ENCODE results near the gene DUSP2.
"Not testable (repeated sequence)": the region's sequence is repeated elsewhere in the genome, so short reads cannot be mapped to it uniquely, and the experiment has no call there.

The DUSP2 gene

GRCh38 chr2:96146881-96147592, 1.8 kb upstream of the DUSP2 start:
- DNase-seq = no peak

GRCh38 chr2:96146153-96146880, 1.1 kb upstream of the DUSP2 start:
- DNase-seq = no peak

GRCh38 chr2:96145848-96146152, 560 bp upstream of the DUSP2 start:
- DNase-seq = no peak

GRCh38 chr2:96144481-96145035, 682 bp downstream of the DUSP2 start:
- no peak for DNase-seq

- no peak for DNase-seq
Measured at GRCh38 chr2:96143848-96144480, 1.3 kb downstream of the DUSP2 start.

- DNase-seq = no peak
Measured at GRCh38 chr2:96143231-96143847, 1.9 kb downstream of the DUSP2 start.

- DNase-seq = no peak
Measured at GRCh38 chr2:96142217-96143113, 2.8 kb downstream of the DUSP2 start.

GRCh38 chr2:96141624-96141967, 3.6 kb downstream of the DUSP2 start:
- not testable (repeated sequence) for DNase-seq

GRCh38 chr2:96140941-96141623, 4.2 kb downstream of the DUSP2 start:
- DNase-seq = no peak

- DNase-seq = no peak
Measured at GRCh38 chr2:96139181-96139758, 6.0 kb downstream of the DUSP2 start.

- DNase-seq = no peak
Measured at GRCh38 chr2:96138179-96139145, 6.8 kb downstream of the DUSP2 start, which contains the start of gene ASTL. TSS of gene ASTL (minus strand) at chr2:96138502. CDS start at chr2:96138436, 66 bp downstream.

- DNase-seq = no peak
Measured at GRCh38 chr2:96137321-96138178, 7.7 kb downstream of the DUSP2 start.

GRCh38 chr2:96136129-96136720, 9.0 kb downstream of the DUSP2 start:
- DNase-seq = no peak

- no peak for DNase-seq
Measured at GRCh38 chr2:96135621-96136020, 9.6 kb downstream of the DUSP2 start.

GRCh38 chr2:96135171-96135570, 10.1 kb downstream of the DUSP2 start:
- no peak for DNase-seq

- DNase-seq = no peak
Measured at GRCh38 chr2:96134421-96134820, 10.8 kb downstream of the DUSP2 start.

GRCh38 chr2:96131813-96132745, 13.2 kb downstream of the DUSP2 start:
- no peak for DNase-seq
